Liver (tissue), 9 donors: ENCODE results near the gene MAL. TPM values are rescaled to one million over a fixed set of nuclear protein-coding genes. Genes with fewer than 3 reads are reported as not detected.

ENCODE experiments used
- DNase-seq: peaks from one replicate; pipeline ENCODE4 v3.0.0-alpha.2; 2017; ENCODE audit warnings: low spot score
- H3K27ac ChIP-seq, 2 donors: one replicate each; pipeline ENCODE4 v1.7.0; 2013; ENCODE audit warnings: inconsistent platforms in 2 of 2, low read length in 2 of 2, control low read depth in 1 of 2, low read depth in 1 of 2, mild to moderate bottlenecking in 1 of 2
- H3K27me3 ChIP-seq, 4 donors: one replicate each; pipeline versions ENCODE4 v1.6.1 to v1.7.0; 2013; ENCODE audit warnings: low read length in 3 of 4, inconsistent platforms in 1 of 4, mild to moderate bottlenecking in 1 of 4, moderate library complexity in 1 of 4; ENCODE audit not compliant: control insufficient read depth in 4 of 4, insufficient read depth in 4 of 4
- H3K36me3 ChIP-seq, 4 donors: one replicate each; pipeline versions ENCODE4 v1.6.1 to v1.7.0; 2013; ENCODE audit warnings: low read length in 3 of 4, mild to moderate bottlenecking in 3 of 4, low read depth in 1 of 4, moderate library complexity in 1 of 4; ENCODE audit not compliant: control insufficient read depth in 4 of 4, insufficient read depth in 3 of 4
- H3K4me1 ChIP-seq, 4 donors: one replicate each; pipeline versions ENCODE4 v1.6.1 to v1.7.0; 2013; ENCODE audit warnings: low read length in 3 of 4, mild to moderate bottlenecking in 3 of 4, moderate library complexity in 1 of 4; ENCODE audit not compliant: control insufficient read depth in 4 of 4, insufficient read depth in 4 of 4
- H3K4me3 ChIP-seq, 3 donors: one replicate each; pipeline versions ENCODE4 v1.6.1 to v1.7.0; 2013; ENCODE audit warnings: low read length in 3 of 3, control low read depth in 1 of 3, low read depth in 1 of 3, mild to moderate bottlenecking in 1 of 3
- H3K9ac ChIP-seq, 2 donors: one replicate each; pipeline ENCODE4 v1.7.0; 2013; ENCODE audit warnings: low read length in 2 of 2, mild to moderate bottlenecking in 2 of 2, moderate library complexity in 2 of 2, control low read depth in 1 of 2, low read depth in 1 of 2
- H3K9me3 ChIP-seq, 4 donors: one replicate each; pipeline versions ENCODE4 v1.6.1 to v1.7.0; 2013; ENCODE audit warnings: low read length in 3 of 4; ENCODE audit not compliant: control insufficient read depth in 4 of 4
- ATF3 ChIP-seq: IDR thresholded peaks from 2 replicates; pipeline ENCODE4 v1.6.1; 2016; ENCODE audit warnings: antibody characterized with exemption
- CTCF ChIP-seq: fragments of 150-350 bp; IDR thresholded peaks from 2 replicates; pipeline ENCODE4 v1.5.1; 2017; ENCODE audit warnings: improper control_type of control experiment, low read depth, low read length; ENCODE audit not compliant: missing input control
- EGR1 ChIP-seq, 2 donors: IDR thresholded peaks; 2 replicates each; pipeline ENCODE4 v1.6.1; 2016 to 2018; ENCODE audit warnings: antibody characterized with exemption in 2 of 2, low read depth in 2 of 2
- FOXA1 ChIP-seq: IDR thresholded peaks from 2 replicates; pipeline ENCODE4 v1.6.1; 2016; ENCODE audit warnings: antibody characterized with exemption
- FOXA2 ChIP-seq: IDR thresholded peaks from 2 replicates; pipeline ENCODE4 v1.6.1; 2016; ENCODE audit warnings: antibody characterized with exemption
- GABPA ChIP-seq, 2 donors: IDR thresholded peaks in 1 of 2; conservative IDR thresholded peaks in 1 of 2; 2 replicates each; pipeline ENCODE4 v1.6.1; 2016; ENCODE audit warnings: antibody characterized with exemption in 2 of 2, mild to moderate bottlenecking in 1 of 2, moderate library complexity in 1 of 2
- HNF4A ChIP-seq, 2 donors: conservative IDR thresholded peaks; 2 replicates each; pipeline ENCODE4 v1.6.1; 2016; ENCODE audit warnings: antibody characterized with exemption in 2 of 2, mild to moderate bottlenecking in 2 of 2
- HNF4G ChIP-seq: IDR thresholded peaks from 2 replicates; pipeline ENCODE4 v1.6.1; 2016; ENCODE audit warnings: antibody characterized with exemption
- JUND ChIP-seq, 2 donors: IDR thresholded peaks; 2 replicates each; pipeline ENCODE4 v1.6.1; 2016; ENCODE audit warnings: antibody characterized with exemption in 2 of 2
- MAX ChIP-seq: IDR thresholded peaks from 2 replicates; pipeline ENCODE4 v1.6.1; 2016; ENCODE audit warnings: antibody characterized with exemption
- NR2F2 ChIP-seq: IDR thresholded peaks from 2 replicates; pipeline ENCODE4 v1.6.1; 2016; ENCODE audit warnings: antibody characterized with exemption
- RAD21 ChIP-seq, 2 donors: IDR thresholded peaks; 2 replicates each; pipeline ENCODE4 v1.6.1; 2016; ENCODE audit warnings: antibody characterized with exemption in 2 of 2, mild to moderate bottlenecking in 2 of 2
- REST ChIP-seq: IDR thresholded peaks from 2 replicates; pipeline ENCODE4 v1.6.1; 2016; ENCODE audit warnings: antibody characterized with exemption, mild to moderate bottlenecking
- RXRA ChIP-seq, 2 donors: IDR thresholded peaks; 2 replicates each; pipeline ENCODE4 v1.6.1; 2017 to 2018; ENCODE audit warnings: antibody characterized with exemption in 2 of 2, mild to moderate bottlenecking in 1 of 2
- SP1 ChIP-seq: IDR thresholded peaks from 2 replicates; pipeline ENCODE4 v1.6.1; 2018; ENCODE audit warnings: antibody characterized with exemption, mild to moderate bottlenecking
- TAF1 ChIP-seq: conservative IDR thresholded peaks from 2 replicates; pipeline ENCODE4 v1.6.1; 2016; ENCODE audit warnings: antibody characterized with exemption, mild to moderate bottlenecking
- YY1 ChIP-seq: IDR thresholded peaks from 2 replicates; pipeline ENCODE4 v1.6.1; 2016; ENCODE audit warnings: antibody characterized with exemption, mild to moderate bottlenecking
- ZBTB33 ChIP-seq: IDR thresholded peaks from 2 replicates; pipeline ENCODE4 v1.6.1; 2016; ENCODE audit warnings: antibody characterized with exemption
- WGBS: extraction: QIAGEN DNeasy Blood & Tissue Kit; methylation state at CpG from one replicate; pipeline ENCODE4 v1.1.7; 2013; 5-methylcytosine and 5-hydroxymethylcytosine counted together
- polyA plus RNA-seq, 2 donors: library from polyadenylated mRNA; stranded (reverse) in 1 of 2; unstranded in 1 of 2; fragments of 200-250 nt in 1 of 2; fragments of >200 nt in 1 of 2; fragmentation: Nextera tagmentation in 1 of 2; extraction: Ambion mirVana in 1 of 2; gene quantifications; one replicate each; pipeline versions ENCODE4 v1.2.1 to v1.2.3, GENCODE V29; 2013 to 2015
- total RNA-seq, 2 donors: library from RNA; depleted of rRNA; stranded (reverse); fragments of >200 nt; gene quantifications; one replicate each; pipeline ENCODE4 v1.2.3, GENCODE V29; 2014
- donor health status: healthy.
- donor health status: healthy.
- donor health status: healthy.
- donor health status: healthy.
- donor health status: healthy.

Gene MAL
- total and polyA plus RNA-seq, 4 donors, result 0.51 TPM; not detected in 3

- no peak for TF ChIP-seq CTCF
- TF ChIP-seq ZBTB33, result no peak
Observed at GRCh38 chr2:95021023-95021416, 4.5 kb upstream of the MAL start (continued).

GRCh38 chr2:95021847-95022246 lies 3.7 kb upstream of the MAL start:
- no peak overlapping the region for H3K9ac ChIP-seq

More at GRCh38 chr2:95021847-95022246, 3.7 kb upstream of the MAL start:
- no peak for DNase-seq
- peaks cover 0 to 14% (median 9%) of the 10 kb centered on the region in 4 donors for H3K4me1 ChIP-seq
- no peak for TF ChIP-seq EGR1 (IDR thresholded peaks at IDR 0.05; ENCODE audit: low read depth in 2 of 2)
- TF ChIP-seq JUND (IDR thresholded peaks at IDR 0.05), result no peak
- TF ChIP-seq SP1, result no peak
- no peak for TF ChIP-seq HNF4G
- no peak for TF ChIP-seq GABPA (IDR thresholded peaks at IDR 0.05 in 1 of 2, conservative IDR thresholded peaks at IDR 0.05 in 1 of 2)
- TF ChIP-seq RAD21 (IDR thresholded peaks at IDR 0.05), result no peak
- no peak for TF ChIP-seq MAX
- TF ChIP-seq RXRA (IDR thresholded peaks at IDR 0.05), result no peak
- TF ChIP-seq HNF4A (conservative IDR thresholded peaks at IDR 0.05), result no peak
- TF ChIP-seq YY1, result no peak
- no peak for TF ChIP-seq ATF3
- no peak for TF ChIP-seq ZBTB33
- TF ChIP-seq FOXA1, result no peak
- no peak for TF ChIP-seq NR2F2
- TF ChIP-seq CTCF, result no peak
- TF ChIP-seq TAF1, result no peak
- no peak for TF ChIP-seq FOXA2
- TF ChIP-seq REST, result no peak
- H3K36me3 ChIP-seq, result no peaks in the 10 kb centered on the region
- WGBS, result 74% methylated on average over 4 of the region's 4 CpGs
- H3K9me3 ChIP-seq, result no peaks in the 10 kb centered on the region
- no peak overlapping the region for H3K27ac ChIP-seq
- H3K27me3 ChIP-seq, result peaks cover 3 to 12% (median 4%) of the 10 kb centered on the region in 4 donors
- no peak overlapping the region for H3K4me3 ChIP-seq
